Lower lobe of right lung (tissue), 2 donors: Measurements from ENCODE around the gene ATXN7. TPM values are rescaled to one million over a fixed set of nuclear protein-coding genes. Genes with fewer than 3 reads are reported as not detected.

ENCODE experiments used
- ATAC-seq, 2 donors: fragments of 200-7000 bp; cut with Tn5 transposase; one replicate each; pipeline ENCODE4 v1.9.1; 2020 to 2022; ENCODE audit warnings: mild to moderate bottlenecking in 2 of 2, moderate library complexity in 2 of 2
- DNase-seq: peaks from one replicate; pipeline ENCODE4 v3.0.0-alpha.2; 2020
- H3K27ac ChIP-seq: fragments of 200-600 bp; one replicate; pipeline ENCODE4 v1.8.0; 2022
- H3K27me3 ChIP-seq: fragments of 200-600 bp; one replicate; pipeline ENCODE4 v1.8.0; 2022; ENCODE audit warnings: low read depth
- H3K36me3 ChIP-seq: fragments of 200-600 bp; one replicate; pipeline ENCODE4 v1.8.0; 2022; ENCODE audit warnings: mild to moderate bottlenecking
- H3K4me1 ChIP-seq: fragments of 200-600 bp; one replicate; pipeline ENCODE4 v1.8.0; 2022
- H3K4me3 ChIP-seq: fragments of 200-600 bp; one replicate; pipeline ENCODE4 v1.8.0; 2022; ENCODE audit warnings: mild to moderate bottlenecking
- H3K9me3 ChIP-seq: fragments of 200-600 bp; one replicate; pipeline ENCODE4 v1.8.0; 2022
- CTCF ChIP-seq: fragments of 200-600 bp; IDR thresholded peaks from one replicate; pipeline ENCODE4 v1.8.0; 2022; ENCODE audit warnings: antibody characterized with exemption, mild to moderate bottlenecking
- intact Hi-C: fragments of 100-400 bp; cut with DNase I; formaldehyde crosslinking; loops from one replicate; pipeline ENCODE4 v1.11.0; 2022
- total RNA-seq: library from RNA; stranded (reverse); fragmentation: NEBNext Ultra II Directional; extraction: Animal tissue kit (Norgen Biotek cat#: 25700); gene quantifications from one replicate; pipeline ENCODE4 v1.2.1, GENCODE V29; 2021
- donor health status: DM: no; HTN: yes; CAD: no; lungs with severe emphysema.

ATXN7 gene
- total RNA-seq, 1 donor from 2014 or later = 37.3 TPM

DNA sequence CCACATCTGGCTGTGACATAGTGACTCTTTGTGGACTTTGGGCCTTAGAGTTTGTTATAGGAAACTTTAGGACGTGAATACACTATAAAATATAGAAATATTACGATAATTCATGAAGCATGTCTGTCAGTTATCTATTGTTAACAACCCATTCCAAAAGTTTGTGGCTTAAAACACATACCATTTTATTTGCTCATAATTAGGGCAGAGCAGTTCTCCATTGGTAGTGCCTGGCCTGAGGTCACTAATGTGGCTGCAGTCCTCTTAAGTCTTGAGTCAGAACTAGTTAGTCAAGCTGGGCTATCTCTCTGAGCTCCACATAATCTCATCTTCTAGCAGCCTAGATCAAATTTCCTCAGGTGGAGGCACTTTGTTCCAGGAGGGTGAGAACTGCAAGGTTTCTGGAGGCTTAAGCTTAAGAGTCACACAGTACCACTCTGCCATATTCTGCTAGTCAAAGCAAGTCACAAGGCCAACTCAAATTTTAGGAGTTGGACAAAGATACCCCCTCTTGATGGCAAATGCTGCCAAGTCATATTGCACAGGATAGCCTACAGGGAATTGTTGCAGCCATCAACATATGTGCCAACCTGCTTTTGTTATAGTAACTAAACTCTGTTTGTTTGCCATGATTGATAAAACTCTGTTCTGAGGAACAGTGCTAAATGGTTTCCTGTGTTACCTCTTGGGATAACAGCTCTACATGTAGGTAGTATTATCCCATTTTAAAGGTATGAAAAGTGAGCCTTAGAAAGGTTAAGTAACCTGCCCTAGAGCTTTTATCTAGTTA lies 8.7 kb downstream of the ATXN7 start:
- ATAC-seq (no peak), DNase-seq (no peak)
- Histone ChIP-seq H3K27ac (no peak overlapping the region), H3K4me3 (no peak overlapping the region), H3K27me3 (no peaks in the 10 kb centered on the region), H3K9me3 (no peaks in the 10 kb centered on the region), H3K36me3 (no peaks in the 10 kb centered on the region), H3K4me1 (peaks cover 4% of the 10 kb centered on the region)
- TF ChIP-seq CTCF = no peak
- intact Hi-C loops = no loop called here

DNA sequence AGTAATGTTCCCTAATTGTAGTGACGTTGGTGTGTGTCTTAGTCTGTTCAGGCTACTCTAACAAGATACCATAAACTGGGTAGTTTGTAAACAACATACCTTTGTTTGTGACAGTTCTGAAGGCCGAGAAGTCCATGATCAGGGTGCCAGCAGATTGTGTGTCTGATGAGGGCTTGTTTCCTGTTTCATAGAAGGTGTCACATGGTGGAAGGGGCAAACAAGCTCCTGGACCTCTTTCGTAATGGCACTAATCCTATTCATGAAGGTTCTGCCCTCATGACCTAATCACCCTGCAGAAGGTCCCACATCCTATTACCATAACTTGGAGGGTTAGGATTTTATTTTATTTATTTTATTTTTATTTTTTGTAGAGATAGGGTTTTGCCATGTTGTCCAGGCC lies 11.1 kb downstream of the ATXN7 start:
- no peak for DNase-seq
- H3K4me1 ChIP-seq = peaks cover 14% of the 10 kb centered on the region
- TF ChIP-seq CTCF = no peak
- intact Hi-C loops = no loop called here
- ATAC-seq = no peak
- no peak overlapping the region for H3K4me3 ChIP-seq
- H3K27me3 ChIP-seq = no peaks in the 10 kb centered on the region
- H3K27ac ChIP-seq = no peak overlapping the region
- H3K9me3 ChIP-seq = no peaks in the 10 kb centered on the region
- no peaks in the 10 kb centered on the region for H3K36me3 ChIP-seq

DNA sequence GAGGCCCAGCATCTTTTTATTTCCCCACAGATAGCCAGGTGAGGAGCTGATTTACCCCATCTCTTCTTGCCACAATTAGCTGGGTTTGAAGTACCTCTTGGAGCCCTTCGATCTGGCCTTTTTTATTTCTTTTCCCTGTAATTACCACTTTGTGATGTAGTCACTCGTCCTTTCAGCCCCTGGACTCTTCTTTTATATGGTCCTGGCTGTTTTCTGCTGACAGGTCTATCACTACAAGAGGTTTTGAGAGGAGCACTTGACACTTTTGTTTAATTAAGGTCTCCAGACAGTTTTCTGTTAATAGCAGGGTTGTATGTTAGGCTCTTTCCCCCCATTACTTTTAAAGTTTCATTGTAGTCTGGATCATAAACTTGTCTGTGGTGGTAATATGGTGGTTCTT lies 11.8 kb downstream of the ATXN7 start:
- intact Hi-C loops = no loop called here
- Histone ChIP-seq H3K36me3 (no peaks in the 10 kb centered on the region), H3K27ac (no peak overlapping the region), H3K9me3 (no peaks in the 10 kb centered on the region), H3K4me1 (peaks cover 12% of the 10 kb centered on the region), H3K27me3 (no peaks in the 10 kb centered on the region), H3K4me3 (no peak overlapping the region)
- no peak for TF ChIP-seq CTCF
- ATAC-seq = no peak
- no peak for DNase-seq

GRCh38 chr3:63876260-63876659 lies 12.6 kb downstream of the ATXN7 start:
- intact Hi-C loops = no loop called here
- ATAC-seq (no peak), DNase-seq (no peak)
- Histone ChIP-seq H3K36me3 (no peaks in the 10 kb centered on the region), H3K27me3 (no peaks in the 10 kb centered on the region), H3K4me1 (peaks cover 10% of the 10 kb centered on the region), H3K4me3 (no peak overlapping the region), H3K27ac (no peak overlapping the region), H3K9me3 (no peaks in the 10 kb centered on the region)
- TF ChIP-seq CTCF = no peak

DNA sequence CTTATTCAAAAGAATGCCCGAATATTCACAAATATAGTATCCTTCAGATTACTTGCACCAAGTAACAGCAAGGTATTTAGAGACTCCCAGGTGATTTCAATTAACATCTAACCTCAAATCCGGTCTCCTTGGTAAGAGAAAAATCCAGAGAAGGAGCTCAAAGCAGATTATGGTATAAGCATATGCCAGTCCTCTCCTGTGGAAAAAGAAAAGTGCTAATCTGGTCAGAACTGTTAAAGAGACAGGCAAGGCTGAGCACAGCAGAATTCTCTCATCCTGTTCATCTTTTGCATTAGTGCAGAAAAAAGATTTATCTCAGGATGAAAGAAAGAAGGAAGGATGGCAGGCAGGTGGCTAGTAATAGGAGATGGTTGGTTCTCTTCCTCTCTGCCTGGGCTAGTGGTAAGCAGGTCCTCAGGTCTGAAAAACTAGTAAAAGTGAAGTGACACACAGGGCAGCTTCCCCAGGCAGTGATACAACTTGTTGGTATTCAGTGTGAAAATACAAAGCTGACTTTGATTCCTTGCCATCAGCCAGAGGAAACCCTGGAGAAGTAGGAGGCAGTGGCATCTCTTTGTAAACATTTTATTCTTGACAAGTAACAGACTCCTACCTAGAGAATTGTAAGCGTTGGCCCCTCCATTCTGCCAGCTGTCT lies 14.2 kb downstream of the ATXN7 start:
- no peak for TF ChIP-seq CTCF
- H3K27me3 ChIP-seq = no peaks in the 10 kb centered on the region
- H3K9me3 ChIP-seq = no peaks in the 10 kb centered on the region
- no peak overlapping the region for H3K27ac ChIP-seq
- H3K4me3 ChIP-seq = no peak overlapping the region
- no peaks in the 10 kb centered on the region for H3K36me3 ChIP-seq
- intact Hi-C loops = no loop called here
- DNase-seq = no peak
- peaks cover 10% of the 10 kb centered on the region for H3K4me1 ChIP-seq
- no peak for ATAC-seq
